Measurements from ENCODE around the gene RTBDN.

The RTBDN gene

GRCh38 chr19:12782174-12782423 is 52.3 kb downstream of the RTBDN start:
- Histone ChIP-seq H3K9ac (ENCODE audit: low read length) (peak overlapping the region; percentile 87), H3K27me3 (replicated peaks; ENCODE audit: control insufficient read depth, insufficient read depth, low read length) (no peaks in the 10 kb centered on the region), H3K36me3 (ENCODE audit: control insufficient read depth, insufficient read depth, low read length, severe bottlenecking) (no peaks in the 10 kb centered on the region), H3K4me3 (ENCODE audit: low read length) (peak overlapping the region; percentile 80), H3K9me3 (ENCODE audit: control insufficient read depth, low read length) (no peaks in the 10 kb centered on the region), H3K4me1 (ENCODE audit: control insufficient read depth, insufficient read depth, low read length) (peaks cover 58% of the 10 kb centered on the region)
- no peak for DNase-seq (ENCODE audit: low read depth)

DNA sequence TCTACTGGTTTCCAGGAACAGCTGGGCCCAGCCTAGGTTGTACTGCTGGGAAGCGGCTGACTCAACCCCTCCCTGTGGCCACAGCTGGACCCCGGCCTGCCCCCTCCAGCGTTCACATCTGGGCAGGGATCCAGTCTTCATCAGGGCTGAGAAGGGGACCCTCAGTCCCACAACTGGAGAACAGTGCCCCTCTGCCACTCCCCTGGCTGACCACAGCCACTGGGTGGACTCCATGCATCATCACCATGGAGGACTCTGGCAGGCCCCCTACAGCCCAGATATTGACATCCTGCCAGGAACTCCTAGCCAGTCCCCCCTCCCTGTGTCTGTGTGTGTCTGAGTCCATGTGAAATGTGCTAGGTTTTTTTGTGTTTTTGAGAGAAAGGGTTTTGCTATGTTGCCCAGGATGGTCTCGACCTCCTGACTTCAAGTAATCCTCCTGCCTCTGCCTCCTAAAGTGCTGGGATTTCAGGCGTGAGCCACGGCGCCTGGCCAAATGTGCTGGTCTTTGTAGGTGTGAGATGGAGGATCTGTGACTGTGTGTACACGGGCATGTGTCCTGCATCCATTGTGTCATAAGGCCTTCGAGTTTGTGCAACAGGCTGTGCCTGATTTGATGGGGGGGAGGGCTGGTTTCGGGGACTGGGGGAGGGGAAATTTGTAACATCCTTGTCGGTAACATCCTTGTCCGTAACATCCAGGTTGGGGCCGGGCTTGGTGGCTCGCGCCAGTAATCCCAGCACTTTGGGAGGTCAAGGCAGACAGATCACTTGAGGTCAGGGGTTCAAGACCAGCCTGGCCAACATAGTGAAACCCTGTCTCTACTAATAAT is 55.0 kb downstream of the RTBDN start:
- peak overlapping the region; percentile 92 for H3K9ac ChIP-seq (ENCODE audit: low read length)
- H3K36me3 ChIP-seq (ENCODE audit: control insufficient read depth, insufficient read depth, low read length, severe bottlenecking) = no peaks in the 10 kb centered on the region
- H3K4me1 ChIP-seq (ENCODE audit: control insufficient read depth, insufficient read depth, low read length) = peaks cover 50% of the 10 kb centered on the region
- no peaks in the 10 kb centered on the region for H3K9me3 ChIP-seq (ENCODE audit: control insufficient read depth, low read length)
- peak; percentile 87 for DNase-seq (ENCODE audit: low read depth)
- H3K4me3 ChIP-seq (ENCODE audit: low read length) = peak overlapping the region; percentile 83
- H3K27me3 ChIP-seq (replicated peaks; ENCODE audit: control insufficient read depth, insufficient read depth, low read length) = no peaks in the 10 kb centered on the region

- DNase-seq (ENCODE audit: low read depth) = no peak
- H3K4me3 ChIP-seq (ENCODE audit: low read length) = peak overlapping the region; percentile 83
- peak overlapping the region; percentile 92 for H3K9ac ChIP-seq (ENCODE audit: low read length)
Measured at GRCh38 chr19:12778905-12779161, 55.5 kb downstream of the RTBDN start.

GRCh38 chr19:12778017-12778904 is 56.1 kb downstream of the RTBDN start:
- H3K9me3 ChIP-seq (ENCODE audit: control insufficient read depth, low read length) = no peaks in the 10 kb centered on the region
- DNase-seq (ENCODE audit: low read depth) = peak; percentile 85

More at GRCh38 chr19:12778905-12779161, 55.5 kb downstream of the RTBDN start:
- Histone ChIP-seq H3K9me3 (ENCODE audit: control insufficient read depth, low read length) (no peaks in the 10 kb centered on the region), H3K36me3 (ENCODE audit: control insufficient read depth, insufficient read depth, low read length, severe bottlenecking) (no peaks in the 10 kb centered on the region), H3K4me1 (ENCODE audit: control insufficient read depth, insufficient read depth, low read length) (peaks cover 56% of the 10 kb centered on the region), H3K27me3 (replicated peaks; ENCODE audit: control insufficient read depth, insufficient read depth, low read length) (no peaks in the 10 kb centered on the region)

GRCh38 chr19:12777217-12778016 is 57.0 kb downstream of the RTBDN start:
- Histone ChIP-seq H3K9ac (ENCODE audit: low read length) (peak overlapping the region; percentile 92), H3K36me3 (ENCODE audit: control insufficient read depth, insufficient read depth, low read length, severe bottlenecking) (no peaks in the 10 kb centered on the region), H3K4me3 (ENCODE audit: low read length) (peak overlapping the region; percentile 83), H3K4me1 (ENCODE audit: control insufficient read depth, insufficient read depth, low read length) (peaks cover 60% of the 10 kb centered on the region), H3K9me3 (ENCODE audit: control insufficient read depth, low read length) (no peaks in the 10 kb centered on the region), H3K27me3 (replicated peaks; ENCODE audit: control insufficient read depth, insufficient read depth, low read length) (no peaks in the 10 kb centered on the region)
- DNase-seq (ENCODE audit: low read depth) = peak; percentile 95

More at GRCh38 chr19:12778017-12778904, 56.1 kb downstream of the RTBDN start:
- Histone ChIP-seq H3K27me3 (replicated peaks; ENCODE audit: control insufficient read depth, insufficient read depth, low read length) (no peaks in the 10 kb centered on the region), H3K36me3 (ENCODE audit: control insufficient read depth, insufficient read depth, low read length, severe bottlenecking) (no peaks in the 10 kb centered on the region), H3K4me3 (ENCODE audit: low read length) (peak overlapping the region; percentile 83), H3K9ac (ENCODE audit: low read length) (peak overlapping the region; percentile 92), H3K4me1 (ENCODE audit: control insufficient read depth, insufficient read depth, low read length) (peaks cover 57% of the 10 kb centered on the region)
